GM21390 (cell line): ENCODE results near the gene TYRP1.

Source experiments
- ATAC-seq: cut with Tn5 transposase; IDR thresholded peaks from one replicate; pipeline ENCODE4 v1.9.1; 2021; ENCODE audit not compliant: unreplicated experiment

Gene TYRP1

GRCh38 chr9:12696931-12697622 lies 3.9 kb downstream of the TYRP1 start:
- no peak for ATAC-seq

GRCh38 chr9:12697719-12698118 lies 4.5 kb downstream of the TYRP1 start:
- no peak for ATAC-seq

- no peak for ATAC-seq
Measured at GRCh38 chr9:12698266-12698665, 5.1 kb downstream of the TYRP1 start.

- ATAC-seq: no peak
Measured at GRCh38 chr9:12698986-12699385, 5.8 kb downstream of the TYRP1 start.

- ATAC-seq: no peak
Measured at GRCh38 chr9:12699529-12699928, 6.3 kb downstream of the TYRP1 start.

GRCh38 chr9:12701126-12701525 lies 7.9 kb downstream of the TYRP1 start:
- ATAC-seq: no peak

- ATAC-seq: no peak
Measured at GRCh38 chr9:12702160-12702758, 9.1 kb downstream of the TYRP1 start.

- no peak for ATAC-seq
Measured at GRCh38 chr9:12703996-12704395, 10.8 kb downstream of the TYRP1 start.

- ATAC-seq: no peak
Measured at GRCh38 chr9:12705738-12706391, 12.7 kb downstream of the TYRP1 start.

- ATAC-seq: no peak
Measured at GRCh38 chr9:12708562-12709298, 15.5 kb downstream of the TYRP1 start.

GRCh38 chr9:12712532-12712931 lies 19.3 kb downstream of the TYRP1 start:
- no peak for ATAC-seq

- ATAC-seq: no peak
Measured at GRCh38 chr9:12715268-12715667, 22.1 kb downstream of the TYRP1 start.

- ATAC-seq: no peak
Measured at GRCh38 chr9:12716823-12717600, 23.8 kb downstream of the TYRP1 start.

- no peak for ATAC-seq
Measured at GRCh38 chr9:12717907-12718306, 24.7 kb downstream of the TYRP1 start.

- ATAC-seq: no peak
Measured at GRCh38 chr9:12718482-12719026, 25.4 kb downstream of the TYRP1 start.

GRCh38 chr9:12719431-12719830 lies 26.2 kb downstream of the TYRP1 start:
- no peak for ATAC-seq

GRCh38 chr9:12720551-12720950 lies 27.4 kb downstream of the TYRP1 start:
- no peak for ATAC-seq

- ATAC-seq: no peak
Measured at GRCh38 chr9:12722131-12722530, 28.9 kb downstream of the TYRP1 start.

GRCh38 chr9:12723409-12724028 lies 30.3 kb downstream of the TYRP1 start:
- no peak for ATAC-seq

GRCh38 chr9:12726795-12727194 lies 33.6 kb downstream of the TYRP1 start:
- ATAC-seq: no peak
